Esophagus squamous epithelium (tissue), 4 donors: ENCODE results near the gene ANKFY1.

ENCODE experiments used
- CTCF ChIP-seq, 6 experiments: fragments of 450-650 bp in 4 of 6; fragments of 200-600 bp in 2 of 6; sonication (generic) in 2 of 6; IDR thresholded peaks; one replicate each; pipeline ENCODE4 v1.5.1; 2016 to 2019; ENCODE audit warnings: antibody characterized with exemption in 6 of 6, mild to moderate bottlenecking in 4 of 6, moderate library complexity in 4 of 6
- POLR2A ChIP-seq, 4 donors: fragments of 450-650 bp; IDR thresholded peaks; one replicate each; pipeline ENCODE4 v1.6.1; 2017; ENCODE audit warnings: antibody characterized with exemption in 4 of 4, mild to moderate bottlenecking in 4 of 4, moderate library complexity in 3 of 4

DNA sequence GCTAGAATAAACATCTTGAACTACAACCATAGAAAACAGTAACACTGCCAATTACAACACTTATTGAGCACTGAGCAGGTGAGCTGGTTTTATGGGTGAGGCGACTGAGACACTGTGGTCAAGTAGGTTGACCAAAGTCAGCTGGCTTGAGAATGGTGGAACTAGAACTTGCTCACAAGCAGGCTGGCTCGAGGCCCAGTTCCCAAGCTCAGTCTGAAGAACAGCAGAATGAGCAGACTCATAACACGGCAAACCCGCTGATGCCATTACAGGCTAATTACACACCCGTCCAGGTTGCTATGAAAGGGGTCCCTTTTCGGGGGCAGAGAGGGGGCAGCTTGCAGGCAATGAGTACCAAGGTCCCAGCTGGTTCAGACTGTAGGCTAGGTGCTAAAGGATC is 127.4 kb downstream of the ANKFY1 start:
- TF ChIP-seq CTCF (IDR thresholded peaks at IDR 0.05), result no peak
- TF ChIP-seq POLR2A (IDR thresholded peaks at IDR 0.05), result no peak
